ENCODE results near the gene PELI2. TPM values are rescaled to one million over a fixed set of nuclear protein-coding genes. Genes with fewer than 3 reads are reported as not detected.

The PELI2 gene
- total and polyA plus RNA-seq, 3 donors from 2014 or later, result 14.5 to 32.5 (median 27.6) TPM

DNA sequence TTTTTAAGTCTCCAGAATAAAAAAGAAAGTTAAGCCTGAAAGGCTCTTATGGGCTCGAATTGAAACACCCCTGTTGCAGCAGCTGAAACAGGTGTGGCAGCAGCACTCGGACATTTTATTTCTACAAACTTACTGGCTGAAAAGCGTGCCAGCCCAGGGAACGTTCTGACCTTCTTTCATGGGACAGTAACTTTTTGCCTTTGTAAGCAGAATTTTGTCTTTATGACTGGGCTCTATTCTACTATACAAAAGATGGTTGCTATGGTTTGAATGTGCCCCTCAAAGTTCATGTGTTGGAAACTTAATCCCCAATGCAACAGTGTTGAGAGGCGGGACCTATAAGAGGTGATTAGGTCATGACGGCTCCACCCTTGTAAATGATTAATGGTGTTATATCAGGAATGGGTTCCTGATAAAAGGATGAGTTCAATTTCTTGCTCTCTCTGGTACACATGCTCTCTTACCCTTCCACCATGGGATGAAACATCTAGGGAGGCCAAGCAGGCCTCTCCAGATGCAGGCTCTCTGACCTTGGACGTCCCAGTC, 52.7 kb downstream of the PELI2 start:
- no peaks in the 10 kb centered on the region for H3K27me3 ChIP-seq
- no peaks in the 10 kb centered on the region for H3K9me3 ChIP-seq
- H3K36me3 ChIP-seq (ENCODE audit: low read depth, missing control alignments), result no peaks in the 10 kb centered on the region
- intact Hi-C loops (cut with DNase I; ENCODE audit: low total_unique reads), result no loop called here
- H3K4me1 ChIP-seq, result no peaks in the 10 kb centered on the region
- H3K4me3 ChIP-seq, result no peak overlapping the region
- no peak for DNase-seq
- H3K27ac ChIP-seq, result peak overlapping the region in 1 of 2 donors; percentile 9
- WGBS, 2 donors, result 49 to 55% methylated on average over 7 of the region's 7 CpGs
- TF ChIP-seq, protein P1, sequence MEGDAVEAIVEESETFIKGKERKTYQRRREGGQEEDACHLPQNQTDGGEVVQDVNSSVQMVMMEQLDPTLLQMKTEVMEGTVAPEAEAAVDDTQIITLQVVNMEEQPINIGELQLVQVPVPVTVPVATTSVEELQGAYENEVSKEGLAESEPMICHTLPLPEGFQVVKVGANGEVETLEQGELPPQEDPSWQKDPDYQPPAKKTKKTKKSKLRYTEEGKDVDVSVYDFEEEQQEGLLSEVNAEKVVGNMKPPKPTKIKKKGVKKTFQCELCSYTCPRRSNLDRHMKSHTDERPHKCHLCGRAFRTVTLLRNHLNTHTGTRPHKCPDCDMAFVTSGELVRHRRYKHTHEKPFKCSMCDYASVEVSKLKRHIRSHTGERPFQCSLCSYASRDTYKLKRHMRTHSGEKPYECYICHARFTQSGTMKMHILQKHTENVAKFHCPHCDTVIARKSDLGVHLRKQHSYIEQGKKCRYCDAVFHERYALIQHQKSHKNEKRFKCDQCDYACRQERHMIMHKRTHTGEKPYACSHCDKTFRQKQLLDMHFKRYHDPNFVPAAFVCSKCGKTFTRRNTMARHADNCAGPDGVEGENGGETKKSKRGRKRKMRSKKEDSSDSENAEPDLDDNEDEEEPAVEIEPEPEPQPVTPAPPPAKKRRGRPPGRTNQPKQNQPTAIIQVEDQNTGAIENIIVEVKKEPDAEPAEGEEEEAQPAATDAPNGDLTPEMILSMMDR (IDR thresholded peaks at IDR 0.05), result no peak

DNA sequence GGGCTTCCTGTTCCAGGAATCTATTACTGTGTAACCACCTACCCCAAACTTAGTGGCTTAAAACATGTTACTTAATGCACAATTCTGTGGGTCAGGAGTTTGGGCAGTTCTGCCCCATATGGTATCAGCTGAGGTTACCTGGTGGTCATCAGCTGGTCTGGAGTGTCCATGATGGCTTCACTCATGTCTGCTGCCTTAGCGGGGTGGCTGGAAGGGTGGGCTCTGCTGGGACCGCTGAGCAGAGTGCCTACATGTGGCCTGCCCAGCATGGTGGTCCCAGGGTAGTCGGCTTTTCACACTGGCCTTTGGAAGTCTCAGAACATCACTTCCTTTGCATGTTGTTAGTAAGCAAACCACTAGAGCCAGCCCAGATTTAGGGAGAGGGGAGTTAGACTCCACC, 53.9 kb downstream of the PELI2 start:
- Histone ChIP-seq H3K27me3 (no peaks in the 10 kb centered on the region), H3K27ac (no peak overlapping the region)

DNA sequence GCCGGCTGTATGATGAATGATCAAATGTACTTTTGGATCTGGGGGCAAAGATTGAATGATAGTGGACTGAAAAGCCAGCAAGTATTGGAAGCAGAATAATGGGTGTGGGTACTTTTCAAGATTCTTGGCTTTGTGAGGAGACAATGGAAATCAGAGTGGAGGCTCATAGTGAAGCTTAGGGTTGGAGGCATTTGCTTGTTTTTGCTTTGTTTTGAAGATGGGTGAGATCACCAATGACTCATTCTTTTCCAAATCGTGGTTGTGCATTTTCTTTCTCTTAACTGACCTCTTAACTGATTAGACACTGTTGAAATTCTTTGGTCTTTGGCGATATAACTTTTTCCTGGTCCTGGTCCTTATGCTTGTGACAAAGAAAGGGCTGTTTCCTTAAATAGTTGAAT, 54.4 kb downstream of the PELI2 start:
- no peak for TF ChIP-seq POLR2A (IDR thresholded peaks at IDR 0.05)
- TF ChIP-seq, protein P1 (IDR thresholded peaks at IDR 0.05), result no peak
- Histone ChIP-seq H3K27ac (no peak overlapping the region), H3K4me1 (no peaks in the 10 kb centered on the region), H3K36me3 (ENCODE audit: low read depth, missing control alignments) (no peaks in the 10 kb centered on the region), H3K27me3 (no peaks in the 10 kb centered on the region), H3K9me3 (no peaks in the 10 kb centered on the region), H3K4me3 (no peak overlapping the region)
- intact Hi-C loops (cut with DNase I; ENCODE audit: low total_unique reads), result no loop called here
- 46 to 55% methylated on average over 3 of the region's 3 CpGs for WGBS, 2 donors
- DNase-seq, result no peak

More for the DNA sequence above, 53.9 kb downstream of the PELI2 start:
- no peaks in the 10 kb centered on the region for H3K36me3 ChIP-seq (ENCODE audit: low read depth, missing control alignments)
- 100% methylated on average over 3 of the region's 3 CpGs; no CpG with 5 or more reads in 1 of the 2 donors for WGBS, 2 donors
- no peaks in the 10 kb centered on the region for H3K9me3 ChIP-seq
- H3K4me1 ChIP-seq, result no peaks in the 10 kb centered on the region
- no peak overlapping the region for H3K4me3 ChIP-seq
- no peak for DNase-seq
- intact Hi-C loops (cut with DNase I; ENCODE audit: low total_unique reads), result no loop called here
- TF ChIP-seq POLR2A (IDR thresholded peaks at IDR 0.05), result no peak
- TF ChIP-seq, protein P1 (IDR thresholded peaks at IDR 0.05), result no peak

DNA sequence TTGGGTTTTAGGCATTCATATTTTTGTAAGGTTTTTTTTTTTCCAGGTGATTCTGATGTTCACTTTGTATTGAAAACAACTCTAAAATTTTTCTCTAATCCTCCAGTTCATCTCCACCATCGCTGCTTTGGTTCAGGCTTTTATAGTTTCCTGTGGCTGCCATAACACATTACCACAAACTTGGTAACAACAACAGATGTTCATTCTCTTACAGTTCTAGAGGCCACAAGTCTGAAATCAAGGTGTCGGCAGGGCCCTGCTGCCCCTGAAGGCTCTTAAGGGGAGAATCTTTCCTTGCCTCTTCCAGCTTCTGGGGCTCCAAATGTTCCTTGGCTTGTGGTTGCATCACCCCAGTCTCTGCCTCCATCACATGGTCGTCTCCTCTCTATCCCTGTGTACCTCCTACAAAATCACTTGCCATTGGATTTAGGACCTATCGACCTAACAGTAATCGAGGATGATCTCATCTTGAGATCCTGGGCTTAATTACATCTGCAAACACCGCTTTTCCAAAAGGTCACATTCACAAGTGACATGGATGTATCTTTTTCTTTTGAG, 55.2 kb downstream of the PELI2 start:
- Histone ChIP-seq H3K27ac (peak overlapping the region in 1 of 2 donors; percentile 25), H3K4me1 (no peaks in the 10 kb centered on the region), H3K9me3 (no peaks in the 10 kb centered on the region), H3K4me3 (no peak overlapping the region), H3K27me3 (no peaks in the 10 kb centered on the region), H3K36me3 (ENCODE audit: low read depth, missing control alignments) (no peaks in the 10 kb centered on the region)
- intact Hi-C loops (cut with DNase I; ENCODE audit: low total_unique reads), result no loop called here
- no peak for TF ChIP-seq POLR2A (IDR thresholded peaks at IDR 0.05)
- TF ChIP-seq, protein P1 (IDR thresholded peaks at IDR 0.05), result no peak
- DNase-seq, result no peak
- WGBS, 2 donors, result 87 to 89% methylated on average over 6 of the region's 6 CpGs

DNA sequence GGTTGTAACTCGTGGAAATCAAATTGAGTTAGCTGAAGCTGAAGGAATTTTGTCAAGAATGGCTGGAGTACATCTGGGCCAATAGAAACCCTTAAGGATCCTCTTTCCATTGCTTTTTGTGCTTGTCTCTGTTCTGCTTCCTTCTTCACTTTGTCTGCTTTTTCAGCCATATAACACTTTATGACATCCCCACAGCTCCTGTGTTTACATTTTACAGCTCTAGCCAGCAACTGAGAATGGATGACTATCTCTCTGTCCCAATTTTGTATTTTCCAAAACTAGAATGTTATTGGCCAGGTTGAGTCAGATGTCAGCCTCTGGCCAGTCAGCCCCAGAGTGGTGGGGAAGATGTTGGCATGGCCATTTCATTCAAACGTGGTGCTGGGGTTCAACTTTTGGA, 57.6 kb downstream of the PELI2 start:
- no peak for TF ChIP-seq POLR2A (IDR thresholded peaks at IDR 0.05)
- TF ChIP-seq, protein P1 (IDR thresholded peaks at IDR 0.05), result no peak
- DNase-seq, result no peak
- H3K4me1 ChIP-seq, result no peaks in the 10 kb centered on the region
- H3K9me3 ChIP-seq, result no peaks in the 10 kb centered on the region
- no peak overlapping the region for H3K4me3 ChIP-seq
- H3K36me3 ChIP-seq (ENCODE audit: low read depth, missing control alignments), result no peaks in the 10 kb centered on the region
- intact Hi-C loops (cut with DNase I; ENCODE audit: low total_unique reads), result no loop called here
- H3K27ac ChIP-seq, result no peak overlapping the region
- 80 to 83% methylated on average over 2 of the region's 2 CpGs for WGBS, 2 donors
- H3K27me3 ChIP-seq, result no peaks in the 10 kb centered on the region

All from testis (tissue), 3 donors.